Stimulated activated CD4-positive, alpha-beta T cell treated with anti-CD3 and anti-CD28 coated beads, Interleukin-12 subunit alpha, Interleukin-12 subunit beta, amount 100 ng/mL, for 24 hours (primary cell): ENCODE results near the gene MYO3B.

ENCODE experiments used
- DNase-seq, 2 experiments: peaks; one replicate each; pipeline ENCODE4 v3.0.0-alpha.2; 2020; ENCODE audit warnings: low read depth in 2 of 2

MYO3B gene

GRCh38 chr2:170235860-170236679 lies 58.1 kb downstream of the MYO3B start:
- no peak for DNase-seq

- DNase-seq: no peak
These were observed 58.7 kb downstream of the MYO3B start for GRCh38 chr2:170236680-170237047.

DNA sequence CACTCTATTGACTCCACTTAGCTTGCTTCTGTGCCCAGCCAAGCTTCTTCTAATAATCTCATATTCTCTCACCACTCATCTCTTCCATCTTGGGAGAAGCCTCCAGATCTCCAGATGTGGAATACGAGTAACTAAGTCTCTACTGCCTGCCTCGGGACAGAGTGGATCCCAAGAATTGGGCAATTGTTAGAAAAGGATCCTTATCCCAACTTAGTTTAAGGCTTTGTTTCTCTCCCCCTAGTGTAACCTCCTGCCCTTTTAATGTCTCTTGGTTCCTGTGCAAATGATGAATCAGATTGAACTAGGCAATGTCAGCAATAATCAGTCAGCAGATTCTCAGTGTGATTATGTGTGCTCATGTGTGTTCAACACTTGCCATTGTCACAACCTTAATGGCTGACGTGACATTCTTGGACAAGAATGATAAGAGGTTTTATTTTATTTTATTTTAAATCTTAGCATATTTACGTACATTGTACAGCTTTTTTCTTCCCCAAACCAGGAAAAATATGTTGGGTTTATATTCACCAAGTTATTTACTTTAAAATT lies 59.7 kb downstream of the MYO3B start:
- DNase-seq: no peak

GRCh38 chr2:170238776-170239175 lies 60.8 kb downstream of the MYO3B start:
- no peak for DNase-seq

GRCh38 chr2:170240629-170241028 lies 62.7 kb downstream of the MYO3B start:
- no peak for DNase-seq

GRCh38 chr2:170241756-170242155 lies 63.8 kb downstream of the MYO3B start:
- no peak for DNase-seq

DNA sequence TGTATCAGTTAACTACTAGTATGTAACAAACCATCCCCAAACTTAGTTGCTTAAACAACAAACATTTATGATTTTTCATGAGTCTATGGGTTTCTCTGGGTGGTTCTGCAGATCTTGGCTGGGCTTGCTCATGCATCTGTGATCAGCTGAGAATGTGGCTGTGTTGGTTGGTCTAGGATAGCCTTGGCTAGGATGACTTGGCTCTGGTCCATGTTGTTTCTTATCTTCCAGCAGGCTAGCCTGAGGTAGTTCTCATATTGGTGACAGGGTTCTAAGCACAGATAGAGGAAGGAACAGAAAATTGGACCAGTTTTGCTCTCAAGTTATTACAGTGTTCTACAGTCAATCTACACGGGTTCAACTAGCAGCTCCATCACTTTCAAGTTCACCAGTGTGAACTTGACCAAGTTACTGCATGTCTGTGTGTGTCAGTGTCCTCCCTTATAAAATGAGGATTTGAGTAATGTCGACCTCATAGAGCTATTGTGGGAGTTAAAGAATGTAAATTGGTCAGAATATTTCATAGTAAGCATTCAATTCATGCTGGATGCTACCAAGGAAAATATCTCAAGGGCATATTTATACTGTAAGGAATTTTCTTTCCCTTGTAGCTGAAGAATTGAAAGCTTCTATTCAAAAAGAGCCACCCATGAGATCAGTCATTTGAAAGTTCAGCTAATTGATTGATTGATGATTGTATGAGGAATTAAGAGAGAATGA lies 65.3 kb downstream of the MYO3B start:
- no peak for DNase-seq

- DNase-seq: no peak
These were observed 66.0 kb downstream of the MYO3B start for GRCh38 chr2:170243898-170244297.

GRCh38 chr2:170244555-170244954 lies 66.6 kb downstream of the MYO3B start:
- no peak for DNase-seq

- no peak for DNase-seq
These were observed 67.4 kb downstream of the MYO3B start for GRCh38 chr2:170245312-170245711.

DNA sequence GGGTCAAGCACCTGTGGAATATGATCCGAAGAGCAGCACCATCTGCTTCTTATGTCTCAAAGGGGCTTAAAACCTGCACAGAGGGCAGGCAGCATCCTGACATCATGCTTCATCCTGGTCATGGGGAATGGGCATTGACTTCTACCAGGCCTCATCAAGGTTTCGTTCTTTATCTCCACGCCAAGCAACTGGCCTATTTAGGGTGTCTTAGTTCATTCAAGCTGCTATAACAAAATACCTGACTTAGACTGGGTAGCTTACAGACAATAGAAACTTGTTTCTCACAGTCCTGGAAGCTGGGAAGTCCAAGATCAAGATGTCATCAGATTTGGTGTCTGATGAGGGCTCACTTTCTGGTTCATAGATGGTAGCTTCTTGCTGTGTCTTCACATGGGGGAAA lies 69.4 kb downstream of the MYO3B start:
- DNase-seq: no peak

DNA sequence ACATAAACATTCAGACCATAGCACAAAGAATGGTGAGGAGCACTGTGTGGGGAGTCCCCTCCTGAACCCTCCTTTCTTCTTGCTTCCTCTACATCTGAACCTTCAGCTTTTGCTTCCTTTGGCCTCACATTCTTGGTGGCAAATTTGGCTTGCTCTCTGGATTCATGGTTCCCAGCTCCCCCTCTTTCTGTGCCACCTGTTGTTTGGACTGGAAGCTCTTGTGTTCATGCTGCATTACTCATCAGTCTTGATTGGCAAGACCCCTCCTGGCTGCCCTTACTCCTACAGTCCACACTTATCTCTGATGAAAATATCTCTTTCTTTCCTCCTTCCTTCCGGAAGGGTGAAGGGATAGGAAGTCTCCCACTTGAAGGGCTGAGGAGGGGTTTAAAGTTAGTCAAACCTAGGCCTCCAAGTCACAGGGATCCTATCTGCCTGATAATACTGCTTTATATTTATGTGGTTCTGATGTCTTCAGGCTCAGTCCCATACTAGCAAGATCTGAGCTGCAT lies 70.0 kb downstream of the MYO3B start:
- DNase-seq: no peak

DNA sequence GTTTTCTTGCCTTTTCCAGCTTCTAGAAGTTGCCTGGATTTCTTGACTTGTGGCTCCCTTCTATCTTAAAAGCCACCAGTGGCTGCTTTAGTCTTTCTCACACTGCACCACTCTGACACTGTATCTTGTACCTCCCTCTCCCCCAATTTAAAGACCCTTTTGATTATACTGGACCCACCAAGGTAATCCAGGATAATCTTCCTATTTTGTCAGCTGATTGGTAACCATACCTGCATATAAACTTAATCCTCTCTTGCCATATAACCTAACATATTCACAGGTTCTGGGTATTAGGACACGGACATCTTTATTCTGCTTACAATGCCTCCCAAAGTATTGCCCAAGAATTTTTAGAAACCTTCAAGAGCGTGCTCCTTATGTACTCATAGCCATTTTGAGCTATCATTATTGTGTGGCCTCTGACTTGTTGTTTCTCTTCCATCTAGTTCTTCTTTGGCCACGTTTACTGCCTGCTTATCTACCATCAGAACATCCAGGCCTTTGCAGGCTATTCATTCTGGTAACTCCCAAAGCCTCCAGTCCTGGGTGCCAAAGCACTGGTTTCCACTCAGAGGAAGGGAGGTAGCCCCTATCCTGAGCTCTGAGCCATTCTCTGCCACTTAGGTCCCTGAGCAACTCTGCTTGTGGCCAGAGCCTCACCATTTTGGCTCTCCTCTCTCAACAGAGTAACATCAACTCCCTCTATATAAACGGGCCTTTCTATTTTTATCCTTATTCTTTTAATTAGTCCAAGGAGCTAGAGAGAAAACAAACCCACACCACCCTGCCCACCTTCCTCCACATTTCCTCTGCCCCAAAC lies 70.8 kb downstream of the MYO3B start:
- DNase-seq: no peak

- no peak for DNase-seq
These were observed 71.8 kb downstream of the MYO3B start for GRCh38 chr2:170249761-170250160.

DNA sequence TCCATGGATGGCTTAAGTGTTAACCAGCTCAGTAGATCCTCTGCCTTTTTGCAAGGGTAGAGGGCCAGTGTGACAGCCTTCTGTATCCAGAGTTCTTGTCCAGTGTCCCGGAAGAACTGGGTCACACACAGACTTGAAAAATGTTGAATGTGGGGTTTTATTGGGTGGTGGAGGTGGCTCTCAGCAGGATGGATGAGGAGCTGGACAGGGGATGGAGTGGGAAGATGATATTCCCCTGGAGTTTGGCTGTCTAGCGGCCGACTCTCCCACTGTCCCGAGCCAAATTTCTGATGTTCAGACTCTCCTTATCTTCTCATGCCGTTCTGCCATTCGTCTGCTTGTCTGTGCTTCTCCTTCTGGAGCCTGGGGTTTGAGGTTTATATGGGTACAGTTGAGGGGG lies 72.6 kb downstream of the MYO3B start:
- DNase-seq: no peak

GRCh38 chr2:170252414-170252813 lies 74.5 kb downstream of the MYO3B start:
- no peak for DNase-seq

DNA sequence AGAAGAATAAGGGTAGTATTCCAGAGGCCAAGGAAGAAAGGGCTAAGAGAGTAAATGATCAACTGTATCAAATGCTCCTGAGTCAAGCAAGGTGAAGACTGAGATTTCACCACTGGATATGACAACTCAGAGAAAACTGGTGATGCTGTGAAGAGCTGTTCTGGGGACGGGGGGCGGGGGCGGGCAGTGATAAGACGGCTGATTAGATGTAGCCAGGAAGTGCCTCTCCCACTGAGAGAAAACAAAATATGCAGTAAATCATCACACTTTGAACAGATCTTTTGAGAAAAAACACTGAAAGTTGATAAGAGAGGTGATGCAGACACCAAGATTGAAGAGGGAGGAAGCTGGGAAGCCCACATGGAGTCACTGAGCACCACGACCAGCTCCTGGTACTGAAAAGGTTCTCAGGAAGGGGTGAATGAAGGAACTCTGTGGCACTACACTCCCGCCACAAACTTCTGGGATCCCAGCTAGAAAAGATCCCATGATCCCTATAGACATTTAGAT lies 75.8 kb downstream of the MYO3B start:
- DNase-seq: no peak

- no peak for DNase-seq
These were observed 76.4 kb downstream of the MYO3B start for GRCh38 chr2:170254293-170254732.

- DNase-seq: no peak
These were observed 77.2 kb downstream of the MYO3B start for GRCh38 chr2:170255137-170255536.

DNA sequence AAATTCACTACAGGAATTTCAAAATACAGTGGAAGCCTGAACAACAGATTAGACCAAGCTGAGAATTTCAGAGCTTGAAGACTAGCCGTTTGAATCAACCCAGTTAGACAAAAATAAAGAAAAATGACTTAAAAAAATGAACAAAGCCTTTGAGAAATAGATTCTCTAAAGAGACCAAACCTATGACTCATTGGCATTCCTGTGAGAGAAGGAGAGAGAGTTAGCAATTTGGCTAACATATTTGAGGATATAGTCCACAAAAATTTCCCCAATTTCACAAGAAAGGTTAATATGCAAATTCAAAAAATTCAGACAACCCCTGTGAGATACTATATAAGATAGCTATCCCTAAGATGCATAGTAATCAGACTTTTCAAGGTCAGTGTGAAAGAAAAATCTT lies 78.0 kb downstream of the MYO3B start:
- no peak for DNase-seq

- DNase-seq: no peak
These were observed 80.4 kb downstream of the MYO3B start for GRCh38 chr2:170258382-170258781.

- no peak for DNase-seq
These were observed 82.2 kb downstream of the MYO3B start for GRCh38 chr2:170260188-170260587.
